Measurements from ENCODE around the gene NHERF1.

The NHERF1 gene

GRCh38 chr17:74815067-74815466 is 66.6 kb downstream of the NHERF1 start:
- no peak for DNase-seq

- DNase-seq = no peak
These were observed 67.3 kb downstream of the NHERF1 start for GRCh38 chr17:74815550-74816370.

GRCh38 chr17:74816905-74817620 is 68.6 kb downstream of the NHERF1 start:
- DNase-seq = no peak

- DNase-seq = no peak
These were observed 70.0 kb downstream of the NHERF1 start for GRCh38 chr17:74818291-74818938.
